ENCODE data around the gene PREX1. TPM values are rescaled to one million over a fixed set of nuclear protein-coding genes. Genes with fewer than 3 reads are reported as not detected.

PREX1 gene
- total and polyA plus RNA-seq, 9 donors = 3.8 to 13.6 (median 6.7) TPM

DNA sequence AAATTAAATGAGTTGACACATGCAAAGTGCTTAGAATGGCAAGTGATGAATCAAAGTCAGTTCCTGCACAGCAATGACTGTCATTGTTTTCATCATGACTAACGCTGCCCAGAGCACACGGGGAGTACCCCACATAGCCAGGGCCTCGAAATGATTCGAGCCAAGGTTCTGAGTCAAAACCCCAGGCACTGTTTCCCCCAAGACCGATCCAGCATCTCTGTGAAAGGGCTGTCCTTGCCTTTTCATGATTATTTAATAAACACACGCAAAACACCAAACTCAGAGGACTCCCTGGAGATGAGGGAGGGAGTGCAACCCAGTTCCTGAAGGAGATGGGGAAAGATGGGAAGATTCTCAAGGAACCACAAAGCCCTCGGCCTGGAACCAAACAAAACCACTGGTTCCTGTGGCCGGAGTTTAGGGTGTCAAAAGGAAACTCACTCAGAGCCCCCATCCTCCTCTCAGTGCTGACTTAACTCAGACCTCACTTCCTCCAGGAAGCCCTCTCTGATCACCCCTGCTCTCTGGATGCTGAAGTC is 3.8 kb downstream of the PREX1 start:
- Histone ChIP-seq H3K27me3 (no peaks in the 10 kb centered on the region), H3K4me3 (no peak overlapping the region), H3K4me1 (ENCODE audit: insufficient read depth) (peaks cover 3% of the 10 kb centered on the region), H3K9me3 (no peaks in the 10 kb centered on the region), H3K36me3 (no peaks in the 10 kb centered on the region), H3K27ac (no peak overlapping the region)
- DNase-seq = no peak
- intact Hi-C loops (cut with DNase I) = no loop called here
- TF ChIP-seq POLR2A (IDR thresholded peaks at IDR 0.05) = no peak
- TF ChIP-seq EP300 (IDR thresholded peaks at IDR 0.05) = no peak
- TF ChIP-seq, protein P1, sequence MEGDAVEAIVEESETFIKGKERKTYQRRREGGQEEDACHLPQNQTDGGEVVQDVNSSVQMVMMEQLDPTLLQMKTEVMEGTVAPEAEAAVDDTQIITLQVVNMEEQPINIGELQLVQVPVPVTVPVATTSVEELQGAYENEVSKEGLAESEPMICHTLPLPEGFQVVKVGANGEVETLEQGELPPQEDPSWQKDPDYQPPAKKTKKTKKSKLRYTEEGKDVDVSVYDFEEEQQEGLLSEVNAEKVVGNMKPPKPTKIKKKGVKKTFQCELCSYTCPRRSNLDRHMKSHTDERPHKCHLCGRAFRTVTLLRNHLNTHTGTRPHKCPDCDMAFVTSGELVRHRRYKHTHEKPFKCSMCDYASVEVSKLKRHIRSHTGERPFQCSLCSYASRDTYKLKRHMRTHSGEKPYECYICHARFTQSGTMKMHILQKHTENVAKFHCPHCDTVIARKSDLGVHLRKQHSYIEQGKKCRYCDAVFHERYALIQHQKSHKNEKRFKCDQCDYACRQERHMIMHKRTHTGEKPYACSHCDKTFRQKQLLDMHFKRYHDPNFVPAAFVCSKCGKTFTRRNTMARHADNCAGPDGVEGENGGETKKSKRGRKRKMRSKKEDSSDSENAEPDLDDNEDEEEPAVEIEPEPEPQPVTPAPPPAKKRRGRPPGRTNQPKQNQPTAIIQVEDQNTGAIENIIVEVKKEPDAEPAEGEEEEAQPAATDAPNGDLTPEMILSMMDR (IDR thresholded peaks at IDR 0.05) = no peak
- whole genome bisulfite sequencing, 3 donors = 35 to 54% (median 46%) methylated on average over 8 of the region's 8 CpGs

DNA sequence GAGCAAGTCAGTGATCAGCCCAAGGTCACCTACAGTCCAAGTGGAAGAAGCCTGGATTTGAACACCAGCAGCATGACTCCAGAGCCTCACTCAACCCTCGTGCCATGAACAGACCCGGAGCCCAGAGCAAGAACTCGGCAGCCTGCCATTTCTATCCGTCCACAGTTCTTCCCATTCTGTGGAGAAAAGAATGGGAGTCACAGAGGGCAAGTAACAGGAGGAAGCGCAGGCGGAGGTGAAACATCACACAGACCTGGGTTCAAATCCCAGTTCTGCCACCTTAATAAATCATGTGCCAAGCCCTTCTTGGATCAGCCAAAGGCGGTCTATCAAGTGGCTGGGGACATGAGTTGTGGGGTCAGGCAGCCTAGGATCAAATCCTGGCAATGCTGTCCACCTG is 4.3 kb downstream of the PREX1 start:
- Histone ChIP-seq H3K4me1 (ENCODE audit: insufficient read depth) (peaks cover 3% of the 10 kb centered on the region), H3K27ac (no peak overlapping the region), H3K4me3 (no peak overlapping the region), H3K27me3 (no peaks in the 10 kb centered on the region), H3K9me3 (no peaks in the 10 kb centered on the region), H3K36me3 (no peaks in the 10 kb centered on the region)
- intact Hi-C loops (cut with DNase I) = no loop called here
- WGBS, 3 donors = 85 to 91% (median 86%) methylated on average over 7 of the region's 7 CpGs
- no peak for DNase-seq
- TF ChIP-seq, protein P1 (IDR thresholded peaks at IDR 0.05) = no peak

DNA sequence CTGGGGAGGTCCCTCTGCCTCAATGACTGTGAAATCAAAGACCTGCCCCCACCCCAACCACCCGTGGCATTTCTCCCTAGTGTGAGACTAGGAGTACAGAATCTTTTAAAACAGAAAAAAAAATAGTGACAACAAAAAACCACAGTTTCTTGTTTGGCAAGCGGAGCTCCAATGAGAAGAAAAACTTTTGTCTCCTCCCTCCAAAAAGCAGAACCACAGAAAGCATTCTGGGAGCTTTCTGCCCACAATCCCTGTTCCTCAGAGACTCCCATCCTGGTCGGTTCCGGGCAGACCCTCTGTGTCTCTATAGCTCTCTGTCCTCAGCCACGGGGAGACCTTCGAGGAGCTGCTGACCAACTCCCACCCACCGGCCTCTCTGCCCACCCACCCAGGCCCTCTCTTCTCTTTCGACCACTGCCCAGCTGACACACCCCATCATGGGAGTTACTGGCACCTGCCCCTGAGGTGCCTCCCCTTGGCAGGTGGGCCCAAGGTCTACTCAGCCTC is 4.9 kb downstream of the PREX1 start:
- TF ChIP-seq EP300 (IDR thresholded peaks at IDR 0.05) (no peak), POLR2A (IDR thresholded peaks at IDR 0.05) (no peak)
- TF ChIP-seq, protein P1 (IDR thresholded peaks at IDR 0.05) = no peak
- WGBS, 3 donors = 13 to 19% (median 19%) methylated on average over 8 of the region's 8 CpGs
- Histone ChIP-seq H3K9me3 (no peaks in the 10 kb centered on the region), H3K4me3 (no peak overlapping the region), H3K27me3 (no peaks in the 10 kb centered on the region), H3K36me3 (no peaks in the 10 kb centered on the region), H3K27ac (no peak overlapping the region), H3K4me1 (ENCODE audit: insufficient read depth) (peaks cover 3% of the 10 kb centered on the region)
- intact Hi-C loops (cut with DNase I) = no loop called here
- DNase-seq = no peak

DNA sequence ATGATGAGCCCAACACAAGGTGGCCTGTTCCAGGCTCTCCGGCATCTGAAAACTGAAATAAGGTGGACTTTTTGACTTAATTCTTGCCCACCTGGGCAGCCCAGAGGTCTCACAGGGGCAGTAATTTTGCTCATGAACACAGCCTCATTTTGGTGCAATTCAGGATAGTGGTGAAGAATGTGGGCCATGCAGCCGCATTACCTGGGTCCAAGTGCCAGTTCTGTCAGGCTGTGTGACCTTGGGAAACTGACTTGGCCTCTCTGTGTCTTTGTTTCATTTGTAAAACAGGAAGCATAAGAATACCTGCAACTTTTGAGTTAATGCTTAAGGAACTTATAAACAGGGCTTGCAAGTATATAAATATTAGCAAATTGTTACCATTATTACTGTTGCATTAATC is 5.6 kb downstream of the PREX1 start:
- no peak for DNase-seq
- no peak overlapping the region for H3K27ac ChIP-seq
- intact Hi-C loops (cut with DNase I) = no loop called here
- peaks cover 3% of the 10 kb centered on the region for H3K4me1 ChIP-seq (ENCODE audit: insufficient read depth)
- TF ChIP-seq EP300 (IDR thresholded peaks at IDR 0.05) = no peak
- TF ChIP-seq POLR2A (IDR thresholded peaks at IDR 0.05) = no peak
- TF ChIP-seq, protein P1 (IDR thresholded peaks at IDR 0.05) = no peak
- WGBS, 3 donors = 76 to 91% (median 82%) methylated on average over 2 of the region's 2 CpGs
- no peak overlapping the region for H3K4me3 ChIP-seq
- no peaks in the 10 kb centered on the region for H3K9me3 ChIP-seq
- H3K36me3 ChIP-seq = no peaks in the 10 kb centered on the region
- H3K27me3 ChIP-seq = no peaks in the 10 kb centered on the region

Data from ovary (tissue), 9 donors.